ENCODE measurements around the gene PEA15. TPM values are rescaled to one million over a fixed set of nuclear protein-coding genes. Genes with fewer than 3 reads are reported as not detected.

PEA15 gene
- total RNA-seq, 1 donor from 2014 or later = 44.6 TPM

- no peaks in the 10 kb centered on the region for H3K27me3 Mint-ChIP-seq (ENCODE audit: unreplicated experiment)
- H3K4me3 Mint-ChIP-seq (ENCODE audit: unreplicated experiment) = no peak overlapping the region
- DNase-seq = peak; percentile 53
- H3K4me1 Mint-ChIP-seq (ENCODE audit: low read depth, unreplicated experiment) = peaks cover 4% of the 10 kb centered on the region
- TF ChIP-seq CTCF (IDR thresholded peaks at IDR 0.05; ENCODE audit: partially characterized antibody, unreplicated experiment) = peak; percentile 17
- no peaks in the 10 kb centered on the region for H3K9me3 Mint-ChIP-seq (ENCODE audit: unreplicated experiment)
- no peak overlapping the region for H3K27ac Mint-ChIP-seq (ENCODE audit: unreplicated experiment)
- H3K36me3 Mint-ChIP-seq (ENCODE audit: unreplicated experiment) = no peaks in the 10 kb centered on the region
Measured at GRCh38 chr1:160219062-160219929, 14.1 kb downstream of the PEA15 start.

- Mint-ChIP-seq H3K9me3 (ENCODE audit: unreplicated experiment) (no peaks in the 10 kb centered on the region), H3K27ac (ENCODE audit: unreplicated experiment) (no peak overlapping the region), H3K27me3 (ENCODE audit: unreplicated experiment) (no peaks in the 10 kb centered on the region), H3K36me3 (ENCODE audit: unreplicated experiment) (no peaks in the 10 kb centered on the region), H3K4me3 (ENCODE audit: unreplicated experiment) (no peak overlapping the region), H3K4me1 (ENCODE audit: low read depth, unreplicated experiment) (peaks cover 4% of the 10 kb centered on the region)
- no peak for DNase-seq
- no peak for TF ChIP-seq CTCF (IDR thresholded peaks at IDR 0.05; ENCODE audit: partially characterized antibody, unreplicated experiment)
Measured at GRCh38 chr1:160220301-160220700, 15.1 kb downstream of the PEA15 start.

- no peaks in the 10 kb centered on the region for H3K36me3 Mint-ChIP-seq (ENCODE audit: unreplicated experiment)
- no peaks in the 10 kb centered on the region for H3K9me3 Mint-ChIP-seq (ENCODE audit: unreplicated experiment)
- TF ChIP-seq CTCF (IDR thresholded peaks at IDR 0.05; ENCODE audit: partially characterized antibody, unreplicated experiment) = no peak
- H3K4me1 Mint-ChIP-seq (ENCODE audit: low read depth, unreplicated experiment) = peaks cover 4% of the 10 kb centered on the region
- DNase-seq = no peak
- H3K4me3 Mint-ChIP-seq (ENCODE audit: unreplicated experiment) = no peak overlapping the region
- no peak overlapping the region for H3K27ac Mint-ChIP-seq (ENCODE audit: unreplicated experiment)
- H3K27me3 Mint-ChIP-seq (ENCODE audit: unreplicated experiment) = no peaks in the 10 kb centered on the region
Measured at GRCh38 chr1:160221089-160221488, 15.9 kb downstream of the PEA15 start.

GRCh38 chr1:160222546-160222945 is 17.4 kb downstream of the PEA15 start:
- no peaks in the 10 kb centered on the region for H3K36me3 Mint-ChIP-seq (ENCODE audit: unreplicated experiment)
- H3K9me3 Mint-ChIP-seq (ENCODE audit: unreplicated experiment) = no peaks in the 10 kb centered on the region
- H3K4me3 Mint-ChIP-seq (ENCODE audit: unreplicated experiment) = no peak overlapping the region
- DNase-seq = no peak
- H3K4me1 Mint-ChIP-seq (ENCODE audit: low read depth, unreplicated experiment) = peaks cover 4% of the 10 kb centered on the region
- no peak for TF ChIP-seq CTCF (IDR thresholded peaks at IDR 0.05; ENCODE audit: partially characterized antibody, unreplicated experiment)
- H3K27me3 Mint-ChIP-seq (ENCODE audit: unreplicated experiment) = no peaks in the 10 kb centered on the region
- H3K27ac Mint-ChIP-seq (ENCODE audit: unreplicated experiment) = no peak overlapping the region

GRCh38 chr1:160224606-160225005 is 19.4 kb downstream of the PEA15 start:
- Mint-ChIP-seq H3K27me3 (ENCODE audit: unreplicated experiment) (no peaks in the 10 kb centered on the region), H3K9me3 (ENCODE audit: unreplicated experiment) (no peaks in the 10 kb centered on the region), H3K4me1 (ENCODE audit: low read depth, unreplicated experiment) (no peaks in the 10 kb centered on the region), H3K36me3 (ENCODE audit: unreplicated experiment) (no peaks in the 10 kb centered on the region), H3K27ac (ENCODE audit: unreplicated experiment) (no peak overlapping the region), H3K4me3 (ENCODE audit: unreplicated experiment) (no peak overlapping the region)
- no peak for TF ChIP-seq CTCF (IDR thresholded peaks at IDR 0.05; ENCODE audit: partially characterized antibody, unreplicated experiment)
- no peak for DNase-seq
